ENCODE data around the gene TFDP1. TPM values are rescaled to one million over a fixed set of nuclear protein-coding genes. Genes with fewer than 3 reads are reported as not detected.

TFDP1 gene
- total RNA-seq, 4 donors from 2014 or later = 10.3 to 101 (median 52.3) TPM

GRCh38 chr13:113537909-113538688 is 46.5 kb upstream of the TFDP1 start:
- intact Hi-C loops (cut with DNase I; ENCODE audit: low total_unique reads) = no loop called here
- Histone ChIP-seq H3K4me1 (no peaks in the 10 kb centered on the region), H3K4me3 (no peak overlapping the region), H3K9me3 (no peaks in the 10 kb centered on the region), H3K36me3 (no peaks in the 10 kb centered on the region), H3K27ac (no peak overlapping the region), H3K27me3 (no peaks in the 10 kb centered on the region)
- DNase-seq = no peak
- no peak for TF ChIP-seq POLR2A (IDR thresholded peaks at IDR 0.05)
- no peak for TF ChIP-seq CTCF (IDR thresholded peaks at IDR 0.05)

DNA sequence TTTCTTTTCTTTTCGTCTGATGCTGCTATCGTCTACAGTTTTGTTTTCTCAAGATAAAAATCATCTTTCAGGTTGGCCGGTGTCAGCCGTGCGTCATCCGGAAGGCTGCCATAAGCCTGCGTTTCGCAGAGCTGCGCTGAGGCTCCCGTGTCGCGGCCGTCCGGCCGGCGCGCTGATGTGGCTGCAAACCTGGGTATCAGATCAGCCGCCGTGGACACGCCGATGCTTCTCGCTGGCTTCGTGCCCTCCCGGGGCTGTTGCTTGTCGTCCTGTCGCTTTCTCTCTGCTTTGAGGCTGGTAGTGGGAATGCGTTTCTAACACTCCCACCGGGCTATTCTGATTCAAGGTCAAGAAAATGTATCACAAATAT is 45.9 kb upstream of the TFDP1 start:
- Histone ChIP-seq H3K9me3 (no peaks in the 10 kb centered on the region), H3K27ac (no peak overlapping the region), H3K27me3 (no peaks in the 10 kb centered on the region), H3K36me3 (no peaks in the 10 kb centered on the region), H3K4me1 (no peaks in the 10 kb centered on the region), H3K4me3 (no peak overlapping the region)
- DNase-seq = peak in 1 of 2 donors; percentile 1
- intact Hi-C loops (cut with DNase I; ENCODE audit: low total_unique reads) = no loop called here
- TF ChIP-seq CTCF (IDR thresholded peaks at IDR 0.05) (no peak), POLR2A (IDR thresholded peaks at IDR 0.05) (no peak)

GRCh38 chr13:113539176-113539575 is 45.4 kb upstream of the TFDP1 start:
- Histone ChIP-seq H3K4me3 (no peak overlapping the region), H3K9me3 (no peaks in the 10 kb centered on the region), H3K27ac (no peak overlapping the region), H3K27me3 (no peaks in the 10 kb centered on the region), H3K36me3 (no peaks in the 10 kb centered on the region), H3K4me1 (no peaks in the 10 kb centered on the region)
- no peak for TF ChIP-seq CTCF (IDR thresholded peaks at IDR 0.05)
- TF ChIP-seq POLR2A (IDR thresholded peaks at IDR 0.05) = no peak
- peak in 1 of 2 donors; percentile 7 for DNase-seq
- intact Hi-C loops (cut with DNase I; ENCODE audit: low total_unique reads) = no loop called here

GRCh38 chr13:113539822-113540221 is 44.7 kb upstream of the TFDP1 start:
- intact Hi-C loops (cut with DNase I; ENCODE audit: low total_unique reads) = no loop called here
- Histone ChIP-seq H3K4me3 (no peak overlapping the region), H3K36me3 (no peaks in the 10 kb centered on the region), H3K27ac (no peak overlapping the region), H3K27me3 (no peaks in the 10 kb centered on the region), H3K9me3 (no peaks in the 10 kb centered on the region), H3K4me1 (no peaks in the 10 kb centered on the region)
- TF ChIP-seq CTCF (IDR thresholded peaks at IDR 0.05) (no peak), POLR2A (IDR thresholded peaks at IDR 0.05) (no peak)
- peak in 1 of 2 donors; percentile 8 for DNase-seq

- no peaks in the 10 kb centered on the region for H3K36me3 ChIP-seq
- TF ChIP-seq POLR2A (IDR thresholded peaks at IDR 0.05) = no peak
These were observed 44.0 kb upstream of the TFDP1 start for GRCh38 chr13:113540523-113540922.

More at GRCh38 chr13:113540523-113540922, 44.0 kb upstream of the TFDP1 start:
- Histone ChIP-seq H3K27ac (no peak overlapping the region), H3K27me3 (no peaks in the 10 kb centered on the region), H3K4me3 (no peak overlapping the region), H3K9me3 (no peaks in the 10 kb centered on the region), H3K4me1 (peaks cover 0 to 6% of the 10 kb centered on the region in 2 donors)
- intact Hi-C loops (cut with DNase I; ENCODE audit: low total_unique reads) = no loop called here
- no peak for DNase-seq

Data from uterus (tissue), 4 donors.